ENCODE measurements around the gene DUSP1. TPM values are rescaled to one million over a fixed set of nuclear protein-coding genes. Genes with fewer than 3 reads are reported as not detected.
"Not testable (repeated sequence)": the region's sequence is repeated elsewhere in the genome, so short reads cannot be mapped to it uniquely, and the experiment has no call there.

DUSP1 gene
- total RNA-seq, 4 donors from 2014 or later = 1,645 to 2,968 (median 1,824) TPM

- no peak for TF ChIP-seq CTCF (IDR thresholded peaks at IDR 0.05)
- ATAC-seq (ENCODE audit: low FRiP score) = no peak
- DNase-seq (ENCODE audit: low spot score) = no peak
Measured at GRCh38 chr5:172791286-172791685, 20.3 kb upstream of the DUSP1 start.

- ATAC-seq (ENCODE audit: low FRiP score) (no peak), DNase-seq (ENCODE audit: low spot score) (no peak)
- no peak for TF ChIP-seq CTCF (IDR thresholded peaks at IDR 0.05)
Measured at GRCh38 chr5:172790496-172790889, 19.5 kb upstream of the DUSP1 start.

GRCh38 chr5:172789687-172790495 lies 18.9 kb upstream of the DUSP1 start:
- DNase-seq (ENCODE audit: low spot score) (peak; percentile 23), ATAC-seq (ENCODE audit: low FRiP score) (peak; percentile 47)
- TF ChIP-seq CTCF (IDR thresholded peaks at IDR 0.05) = no peak

- DNase-seq (ENCODE audit: low spot score) (no peak), ATAC-seq (ENCODE audit: low FRiP score) (peak; percentile 22)
- TF ChIP-seq CTCF (IDR thresholded peaks at IDR 0.05) = no peak
Measured at GRCh38 chr5:172788771-172789686, 18.0 kb upstream of the DUSP1 start.

- not testable (repeated sequence) for ATAC-seq (ENCODE audit: low FRiP score); DNase-seq (ENCODE audit: low spot score)
Measured at GRCh38 chr5:172787538-172787937, 16.5 kb upstream of the DUSP1 start.

- DNase-seq (ENCODE audit: low spot score) (no peak), ATAC-seq (ENCODE audit: low FRiP score) (no peak)
- no peak for TF ChIP-seq CTCF (IDR thresholded peaks at IDR 0.05)
Measured at GRCh38 chr5:172786736-172787462, 15.9 kb upstream of the DUSP1 start.

Measured in omental fat pad (tissue), 4 donors.